AML-193 (cell line): ENCODE measurements around the gene RPA3.
A peak's percentile ranks its signal among the peaks of the same experiment; 100 is the strongest.

Experiments used
- DNase-seq, 2 experiments: peaks; one replicate each; lab custom pipeline; 2025; lab: John Stamatoyannopoulos, UW

The RPA3 gene

GRCh38 chr7:7607010-7607409 is 111.4 kb downstream of the RPA3 start:
- no peak for DNase-seq

DNA sequence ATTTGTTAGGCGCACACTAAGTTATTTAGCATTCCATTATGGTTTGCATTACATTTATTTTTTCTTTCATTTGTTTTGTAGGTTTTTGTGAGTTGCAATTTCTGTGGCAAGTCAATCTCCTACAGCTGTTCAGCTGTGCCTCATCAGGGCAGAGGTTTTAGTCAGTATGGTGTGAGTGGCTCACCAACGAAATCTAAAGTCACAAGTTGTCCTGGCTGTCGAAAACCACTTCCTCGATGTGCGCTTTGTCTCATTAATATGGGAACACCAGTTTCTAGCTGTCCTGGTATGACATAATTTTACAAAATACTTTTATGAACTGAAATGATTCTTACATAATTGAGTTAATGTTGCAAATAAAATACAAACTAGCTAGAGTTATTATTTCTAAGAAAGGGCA is 122.2 kb downstream of the RPA3 start:
- DNase-seq, result no peak

DNA sequence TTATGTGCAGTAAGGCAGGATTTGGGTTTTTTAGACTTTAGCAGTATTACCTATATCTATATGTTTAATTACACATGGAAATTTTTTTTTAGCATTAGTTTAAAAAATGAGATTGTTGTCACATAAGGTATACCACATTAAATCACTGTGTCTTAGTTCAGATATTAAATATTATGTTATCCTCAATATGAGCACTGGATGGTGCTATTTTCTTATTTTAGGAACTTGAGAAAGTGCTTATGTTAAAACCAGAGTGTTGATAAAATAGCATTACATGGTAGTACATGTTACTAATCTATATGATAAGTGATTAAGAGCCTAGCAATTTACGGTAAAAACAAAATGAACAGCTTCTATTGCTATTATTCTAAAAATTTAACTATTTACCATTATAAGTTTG is 123.0 kb downstream of the RPA3 start:
- peak; percentile 53 to 56 for DNase-seq
